Measurements from ENCODE around the gene VEZT. TPM values are rescaled to one million over a fixed set of nuclear protein-coding genes. Genes with fewer than 3 reads are reported as not detected.

VEZT gene
- total RNA-seq, 1 experiment from 2014 or later: 77.4 TPM

DNA sequence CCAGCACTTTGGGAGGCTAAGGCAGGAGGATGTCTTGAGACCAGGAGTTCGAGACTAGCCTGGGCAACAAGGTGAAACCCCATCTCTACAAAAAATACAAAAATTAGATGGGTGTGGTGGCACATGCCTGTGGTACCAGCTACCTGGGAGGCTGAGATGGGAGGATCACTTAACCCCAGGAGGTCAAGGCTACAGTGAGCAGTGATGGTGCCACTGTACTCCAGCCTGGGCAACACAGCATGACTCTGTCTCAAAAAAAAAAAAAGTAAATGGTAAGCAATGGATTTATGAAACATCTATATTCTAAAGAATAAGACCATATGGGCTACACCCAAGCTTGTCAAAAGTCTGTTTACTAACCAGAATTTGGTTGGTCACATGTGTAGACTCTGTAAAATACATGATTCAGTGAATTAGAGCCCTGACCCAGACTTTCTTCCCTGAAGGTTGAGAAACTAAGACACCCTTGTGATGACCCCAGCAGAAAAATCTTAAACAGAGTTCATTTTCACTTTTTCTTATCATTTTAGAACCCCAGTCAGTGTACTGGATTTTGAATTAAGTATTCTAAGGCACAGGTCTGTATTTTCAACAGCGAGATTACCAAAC lies 12.5 kb upstream of the VEZT start:
- TF ChIP-seq, protein P1, sequence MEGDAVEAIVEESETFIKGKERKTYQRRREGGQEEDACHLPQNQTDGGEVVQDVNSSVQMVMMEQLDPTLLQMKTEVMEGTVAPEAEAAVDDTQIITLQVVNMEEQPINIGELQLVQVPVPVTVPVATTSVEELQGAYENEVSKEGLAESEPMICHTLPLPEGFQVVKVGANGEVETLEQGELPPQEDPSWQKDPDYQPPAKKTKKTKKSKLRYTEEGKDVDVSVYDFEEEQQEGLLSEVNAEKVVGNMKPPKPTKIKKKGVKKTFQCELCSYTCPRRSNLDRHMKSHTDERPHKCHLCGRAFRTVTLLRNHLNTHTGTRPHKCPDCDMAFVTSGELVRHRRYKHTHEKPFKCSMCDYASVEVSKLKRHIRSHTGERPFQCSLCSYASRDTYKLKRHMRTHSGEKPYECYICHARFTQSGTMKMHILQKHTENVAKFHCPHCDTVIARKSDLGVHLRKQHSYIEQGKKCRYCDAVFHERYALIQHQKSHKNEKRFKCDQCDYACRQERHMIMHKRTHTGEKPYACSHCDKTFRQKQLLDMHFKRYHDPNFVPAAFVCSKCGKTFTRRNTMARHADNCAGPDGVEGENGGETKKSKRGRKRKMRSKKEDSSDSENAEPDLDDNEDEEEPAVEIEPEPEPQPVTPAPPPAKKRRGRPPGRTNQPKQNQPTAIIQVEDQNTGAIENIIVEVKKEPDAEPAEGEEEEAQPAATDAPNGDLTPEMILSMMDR (IDR thresholded peaks at IDR 0.05; ENCODE audit: insufficient read depth in 1 of 2, low read depth in 1 of 2, low read length in 1 of 2, severe bottlenecking in 1 of 2, unreplicated experiment in 1 of 2): no peak
- peaks cover 50% of the 10 kb centered on the region for H3K4me1 Mint-ChIP-seq (ENCODE audit: low read depth, unreplicated experiment)
- no peaks in the 10 kb centered on the region for H3K9me3 Mint-ChIP-seq (ENCODE audit: unreplicated experiment)
- H3K4me3 Mint-ChIP-seq (ENCODE audit: unreplicated experiment): peak overlapping the region; percentile 62
- Histone ChIP-seq H3K4me3 (ENCODE audit: low read depth, low read length) (no peak overlapping the region), H3K36me3 (ENCODE audit: control insufficient read depth, insufficient read depth, low read length) (no peaks in the 10 kb centered on the region), H3K27me3 (replicated peaks; ENCODE audit: control insufficient read depth, insufficient read depth, low read length) (no peaks in the 10 kb centered on the region), H3K9me3 (no peaks in the 10 kb centered on the region), H3K4me1 (peaks cover 58% of the 10 kb centered on the region)
- no peak for DNase-seq
- peak overlapping the region; percentile 82 for H3K27ac Mint-ChIP-seq (ENCODE audit: unreplicated experiment)
- intact Hi-C loops (cut with micrococcal nuclease; ENCODE audit: unreplicated experiment): no loop called here
- H3K27me3 Mint-ChIP-seq (ENCODE audit: insufficient read depth, unreplicated experiment): no peaks in the 10 kb centered on the region
- peaks cover 40% of the 10 kb centered on the region for H3K36me3 Mint-ChIP-seq (ENCODE audit: insufficient read depth, unreplicated experiment)
- TSS peak; percentile 67 for BruUV-seq (replicated peaks)
- CTCF ChIA-PET: interaction anchor here (0.9 to 1.2 kb wide), 2 partner anchors 12 to 131 kb away, joined by 4 to 5 read pairs; partner anchors contain the start of genes FGD6 and VEZT
- POLR2A ChIA-PET: interaction anchor here (1.0 kb wide), 1 partner anchor 12 kb away, joined by 4 read pairs; the partner anchor contains the start of genes FGD6 and VEZT

- BruUV-seq (replicated peaks): no TSS peak
- TF ChIP-seq, protein P1 (IDR thresholded peaks at IDR 0.05; ENCODE audit: insufficient read depth in 1 of 2, low read depth in 1 of 2, low read length in 1 of 2, severe bottlenecking in 1 of 2, unreplicated experiment in 1 of 2): no peak
- Histone ChIP-seq H3K4me1 (peaks cover 52% of the 10 kb centered on the region), H3K4me3 (ENCODE audit: low read depth, low read length) (no peak overlapping the region), H3K9me3 (no peaks in the 10 kb centered on the region), H3K27me3 (replicated peaks; ENCODE audit: control insufficient read depth, insufficient read depth, low read length) (no peaks in the 10 kb centered on the region), H3K36me3 (ENCODE audit: control insufficient read depth, insufficient read depth, low read length) (no peaks in the 10 kb centered on the region)
- Mint-ChIP-seq H3K4me3 (ENCODE audit: unreplicated experiment) (no peak overlapping the region), H3K4me1 (ENCODE audit: low read depth, unreplicated experiment) (peaks cover 45% of the 10 kb centered on the region), H3K27ac (ENCODE audit: unreplicated experiment) (peak overlapping the region; percentile 82), H3K9me3 (ENCODE audit: unreplicated experiment) (no peaks in the 10 kb centered on the region), H3K36me3 (ENCODE audit: insufficient read depth, unreplicated experiment) (peaks cover 40% of the 10 kb centered on the region), H3K27me3 (ENCODE audit: insufficient read depth, unreplicated experiment) (no peaks in the 10 kb centered on the region)
- ChIA-PET CTCF (no interaction called here), POLR2A (no interaction called here)
- intact Hi-C loops (cut with micrococcal nuclease; ENCODE audit: unreplicated experiment): no loop called here
- no peak for DNase-seq
These were observed 11.9 kb upstream of the VEZT start for GRCh38 chr12:95205685-95206084.

GRCh38 chr12:95206916-95207315 lies 10.7 kb upstream of the VEZT start:
- ChIA-PET POLR2A (interaction anchor here (0.6 kb wide), 1 partner anchor 49 kb away, joined by 3 read pairs; no protein-coding TSS in a partner anchor), CTCF (no interaction called here)
- H3K36me3 Mint-ChIP-seq (ENCODE audit: insufficient read depth, unreplicated experiment): peaks cover 40% of the 10 kb centered on the region
- Histone ChIP-seq H3K4me3 (ENCODE audit: low read depth, low read length) (no peak overlapping the region), H3K36me3 (ENCODE audit: control insufficient read depth, insufficient read depth, low read length) (no peaks in the 10 kb centered on the region; the same call in 1 of the 2 replicates), H3K4me1 (peaks cover 40% of the 10 kb centered on the region), H3K27me3 (replicated peaks; ENCODE audit: control insufficient read depth, insufficient read depth, low read length) (no peaks in the 10 kb centered on the region), H3K9me3 (no peaks in the 10 kb centered on the region)
- H3K27me3 Mint-ChIP-seq (ENCODE audit: insufficient read depth, unreplicated experiment): no peaks in the 10 kb centered on the region
- BruUV-seq (replicated peaks): no TSS peak
- H3K4me1 Mint-ChIP-seq (ENCODE audit: low read depth, unreplicated experiment): peaks cover 32% of the 10 kb centered on the region
- H3K27ac Mint-ChIP-seq (ENCODE audit: unreplicated experiment): no peak overlapping the region
- DNase-seq: no peak
- intact Hi-C loops (cut with micrococcal nuclease; ENCODE audit: unreplicated experiment): no loop called here
- H3K4me3 Mint-ChIP-seq (ENCODE audit: unreplicated experiment): no peak overlapping the region
- H3K9me3 Mint-ChIP-seq (ENCODE audit: unreplicated experiment): no peaks in the 10 kb centered on the region
- TF ChIP-seq, protein P1 (IDR thresholded peaks at IDR 0.05; ENCODE audit: insufficient read depth in 1 of 2, low read depth in 1 of 2, low read length in 1 of 2, severe bottlenecking in 1 of 2, unreplicated experiment in 1 of 2): no peak
